ENCODE data around the gene AARS1. TPM values are rescaled to one million over a fixed set of nuclear protein-coding genes. Genes with fewer than 3 reads are reported as not detected.
"Not testable (repeated sequence)": the region's sequence is repeated elsewhere in the genome, so short reads cannot be mapped to it uniquely, and the experiment has no call there.

The AARS1 gene
- total and polyA plus RNA-seq, 2 experiments from 2014 or later, result 105 to 292 TPM

DNA sequence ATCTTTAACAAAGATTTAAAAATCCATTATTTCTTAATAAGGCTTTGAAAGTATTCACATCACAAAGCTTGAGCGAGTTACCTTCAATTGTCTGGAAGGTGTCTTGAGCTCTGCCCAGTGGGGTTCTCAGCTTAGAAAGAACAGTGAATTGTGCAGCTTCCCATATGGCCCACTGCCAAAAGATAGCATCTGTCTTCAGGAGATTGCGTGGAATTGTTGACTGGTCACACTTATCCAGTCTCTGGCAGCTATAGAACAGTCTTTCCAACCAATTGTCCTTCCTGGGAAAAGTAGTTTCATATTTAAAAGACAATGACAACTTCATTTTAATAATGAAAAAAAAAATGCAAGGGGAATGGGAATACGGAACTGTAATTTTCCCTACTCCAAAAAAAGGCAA, 57.5 kb downstream of the AARS1 start:
- H3K9me3 Mint-ChIP-seq; H3F3A ChIP-seq (replicated peaks; ENCODE audit: low read depth); H3K4me1 Mint-ChIP-seq; H3K27ac Mint-ChIP-seq; H2AFZ ChIP-seq; H3K9me2 ChIP-seq (ENCODE audit: insufficient read depth); H3K27me3 ChIP-seq (ENCODE audit: insufficient read depth); H3K4me3 ChIP-seq; H3K4me1 ChIP-seq (ENCODE audit: insufficient read depth); H3K4me2 ChIP-seq; H4K20me1 ChIP-seq (replicated peaks; ENCODE audit: insufficient read depth); H3K27ac ChIP-seq (ENCODE audit: low read depth); ATAC-seq; H3K79me2 ChIP-seq (replicated peaks; ENCODE audit: insufficient read depth); H3K4me3 Mint-ChIP-seq; DNase-seq (ENCODE audit: low spot score); H3K27me3 Mint-ChIP-seq (ENCODE audit: insufficient read depth, low read depth, poor library complexity): not testable (repeated sequence)
- peaks cover 21% of the 10 kb centered on the region for H3K36me3 ChIP-seq (ENCODE audit: insufficient read depth)
- H3K36me3 Mint-ChIP-seq (ENCODE audit: low read depth), result peaks cover 45% of the 10 kb centered on the region; the same call in 2 of the 3 replicates

DNA sequence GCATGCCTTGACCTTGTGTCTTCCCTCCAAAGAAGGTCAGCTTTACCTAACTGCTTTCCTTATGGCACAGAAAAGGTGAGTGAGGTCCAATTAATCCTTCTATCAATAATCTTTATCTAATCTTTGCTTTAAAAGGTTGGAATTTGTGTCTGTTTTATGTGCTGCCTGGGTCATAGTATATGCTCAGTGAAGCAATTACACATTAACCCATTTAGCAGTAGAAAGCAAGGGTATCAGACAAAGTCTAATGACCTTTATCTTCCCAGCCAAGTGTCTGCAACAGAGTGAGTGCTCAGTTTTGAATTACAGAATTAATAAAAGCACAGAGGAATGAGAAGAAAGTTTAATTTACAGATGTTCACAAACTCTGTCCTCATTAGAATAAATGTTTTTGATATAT, 63.3 kb downstream of the AARS1 start:
- H3K27me3 ChIP-seq (ENCODE audit: insufficient read depth); ATAC-seq; H3F3A ChIP-seq (replicated peaks; ENCODE audit: low read depth); H4K20me1 ChIP-seq (replicated peaks; ENCODE audit: insufficient read depth); H3K4me3 Mint-ChIP-seq; H3K27ac Mint-ChIP-seq; DNase-seq (ENCODE audit: low spot score); H3K27me3 Mint-ChIP-seq (ENCODE audit: insufficient read depth, low read depth, poor library complexity); H3K9me2 ChIP-seq (ENCODE audit: insufficient read depth); H3K4me2 ChIP-seq; H3K27ac ChIP-seq (ENCODE audit: low read depth); H3K4me3 ChIP-seq; H3K79me2 ChIP-seq (replicated peaks; ENCODE audit: insufficient read depth); H3K4me1 ChIP-seq (ENCODE audit: insufficient read depth); H3K9me3 Mint-ChIP-seq; H3K4me1 Mint-ChIP-seq; H2AFZ ChIP-seq: not testable (repeated sequence)
- H3K36me3 ChIP-seq (ENCODE audit: insufficient read depth), result peaks cover 22% of the 10 kb centered on the region; the same call in 1 of the 2 replicates
- peaks cover 47% of the 10 kb centered on the region; the same call in 2 of the 3 replicates for H3K36me3 Mint-ChIP-seq (ENCODE audit: low read depth)

DNA sequence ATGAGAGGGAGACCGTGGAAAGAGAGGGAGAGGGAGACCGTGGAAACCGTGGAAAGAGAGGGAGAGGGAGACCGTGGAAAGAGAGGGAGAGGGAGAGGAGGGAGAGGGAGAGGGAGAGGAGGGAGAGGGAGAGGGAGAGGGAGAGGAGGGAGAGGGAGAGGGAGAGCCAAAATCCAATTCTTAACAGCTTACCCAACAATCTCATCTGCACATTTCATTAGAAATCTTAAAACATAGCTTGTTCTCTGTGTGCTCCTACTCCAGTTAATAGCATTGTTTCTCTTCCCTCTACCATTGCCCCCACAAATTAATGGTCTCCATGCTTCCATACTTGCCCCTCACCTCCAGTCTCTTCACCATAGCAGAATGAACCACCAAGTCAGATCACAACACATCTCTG, 63.9 kb downstream of the AARS1 start:
- H4K20me1 ChIP-seq (replicated peaks; ENCODE audit: insufficient read depth); H3K4me3 ChIP-seq; H3K79me2 ChIP-seq (replicated peaks; ENCODE audit: insufficient read depth); H3K4me3 Mint-ChIP-seq; H3K27ac ChIP-seq (ENCODE audit: low read depth); H3K9me2 ChIP-seq (ENCODE audit: insufficient read depth); H2AFZ ChIP-seq; H3K4me1 ChIP-seq (ENCODE audit: insufficient read depth); H3K9me3 Mint-ChIP-seq; H3F3A ChIP-seq (replicated peaks; ENCODE audit: low read depth); DNase-seq (ENCODE audit: low spot score); H3K27me3 Mint-ChIP-seq (ENCODE audit: insufficient read depth, low read depth, poor library complexity); ATAC-seq; H3K4me1 Mint-ChIP-seq; H3K4me2 ChIP-seq; H3K27me3 ChIP-seq (ENCODE audit: insufficient read depth); H3K27ac Mint-ChIP-seq: not testable (repeated sequence)
- H3K36me3 ChIP-seq (ENCODE audit: insufficient read depth), result peaks cover 22% of the 10 kb centered on the region; the same call in 1 of the 2 replicates
- H3K36me3 Mint-ChIP-seq (ENCODE audit: low read depth), result peaks cover 44% of the 10 kb centered on the region; the same call in 2 of the 3 replicates

DNA sequence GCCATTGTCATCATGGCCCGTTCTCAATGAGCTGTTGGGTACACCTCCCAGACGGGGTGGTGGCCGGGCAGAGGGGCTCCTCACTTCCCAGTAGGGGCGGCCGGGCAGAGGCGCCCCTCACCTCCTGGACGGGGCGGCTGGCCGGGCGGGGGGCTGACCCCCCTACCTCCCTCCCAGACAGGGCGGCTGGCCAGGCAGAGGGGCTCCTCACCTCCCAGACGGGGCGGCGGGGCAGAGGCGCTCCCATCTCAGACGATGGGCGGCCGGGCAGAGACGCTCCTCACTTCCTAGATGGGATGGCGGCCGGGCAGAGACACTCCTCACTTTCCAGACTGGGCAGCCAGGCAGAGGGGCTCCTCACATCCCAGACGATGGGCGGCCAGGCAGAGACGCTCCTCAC, 64.7 kb downstream of the AARS1 start:
- H3K4me3 Mint-ChIP-seq; DNase-seq (ENCODE audit: low spot score); H3K27me3 Mint-ChIP-seq (ENCODE audit: insufficient read depth, low read depth, poor library complexity); H3K27ac Mint-ChIP-seq; H3K4me3 ChIP-seq; ATAC-seq; H4K20me1 ChIP-seq (replicated peaks; ENCODE audit: insufficient read depth); H3K27ac ChIP-seq (ENCODE audit: low read depth); H3K79me2 ChIP-seq (replicated peaks; ENCODE audit: insufficient read depth); H3K9me2 ChIP-seq (ENCODE audit: insufficient read depth); H3K4me1 ChIP-seq (ENCODE audit: insufficient read depth); H2AFZ ChIP-seq; H3K4me2 ChIP-seq; H3K4me1 Mint-ChIP-seq; H3K27me3 ChIP-seq (ENCODE audit: insufficient read depth); H3F3A ChIP-seq (replicated peaks; ENCODE audit: low read depth); H3K9me3 Mint-ChIP-seq: not testable (repeated sequence)
- H3K36me3 ChIP-seq (ENCODE audit: insufficient read depth), result peaks cover 22% of the 10 kb centered on the region; the same call in 1 of the 2 replicates
- peaks cover 48% of the 10 kb centered on the region; the same call in 2 of the 3 replicates for H3K36me3 Mint-ChIP-seq (ENCODE audit: low read depth)

DNA sequence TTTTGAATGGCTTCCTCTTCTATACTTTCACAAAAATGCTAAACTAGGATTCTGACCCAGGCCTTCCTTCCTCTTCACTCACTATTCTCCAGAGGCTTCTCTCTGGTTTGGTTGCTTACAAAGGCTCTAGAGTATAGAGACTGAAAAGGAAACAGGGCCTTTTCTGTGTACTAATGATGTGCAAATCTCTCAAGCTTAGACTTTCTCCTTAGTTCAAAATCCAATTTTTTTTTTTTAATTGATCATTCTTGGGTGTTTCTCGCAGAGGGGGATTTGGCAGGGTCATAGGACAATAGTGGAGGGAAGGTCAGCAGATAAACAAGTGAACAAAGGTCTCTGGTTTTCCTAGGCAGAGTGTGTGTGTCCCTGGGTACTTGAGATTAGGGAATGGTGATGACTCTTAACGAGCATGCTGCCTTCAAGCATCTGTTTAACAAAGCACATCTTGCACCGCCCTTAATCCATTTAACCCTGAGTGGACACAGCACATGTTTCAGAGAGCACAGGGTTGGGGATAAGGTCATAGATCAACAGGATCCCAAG, 65.3 kb downstream of the AARS1 start:
- H3K27me3 Mint-ChIP-seq (ENCODE audit: insufficient read depth, low read depth, poor library complexity); H3K4me1 ChIP-seq (ENCODE audit: insufficient read depth); DNase-seq (ENCODE audit: low spot score); H4K20me1 ChIP-seq (replicated peaks; ENCODE audit: insufficient read depth); H3K9me2 ChIP-seq (ENCODE audit: insufficient read depth); H3K4me3 ChIP-seq; H2AFZ ChIP-seq; H3K27me3 ChIP-seq (ENCODE audit: insufficient read depth); H3K27ac ChIP-seq (ENCODE audit: low read depth); H3F3A ChIP-seq (replicated peaks; ENCODE audit: low read depth); H3K4me2 ChIP-seq; ATAC-seq; H3K4me1 Mint-ChIP-seq; H3K9me3 Mint-ChIP-seq; H3K27ac Mint-ChIP-seq; H3K79me2 ChIP-seq (replicated peaks; ENCODE audit: insufficient read depth); H3K4me3 Mint-ChIP-seq: not testable (repeated sequence)
- H3K36me3 ChIP-seq (ENCODE audit: insufficient read depth), result peaks cover 17% of the 10 kb centered on the region; the same call in 1 of the 2 replicates
- H3K36me3 Mint-ChIP-seq (ENCODE audit: low read depth), result peaks cover 52% of the 10 kb centered on the region; the same call in 2 of the 3 replicates

DNA sequence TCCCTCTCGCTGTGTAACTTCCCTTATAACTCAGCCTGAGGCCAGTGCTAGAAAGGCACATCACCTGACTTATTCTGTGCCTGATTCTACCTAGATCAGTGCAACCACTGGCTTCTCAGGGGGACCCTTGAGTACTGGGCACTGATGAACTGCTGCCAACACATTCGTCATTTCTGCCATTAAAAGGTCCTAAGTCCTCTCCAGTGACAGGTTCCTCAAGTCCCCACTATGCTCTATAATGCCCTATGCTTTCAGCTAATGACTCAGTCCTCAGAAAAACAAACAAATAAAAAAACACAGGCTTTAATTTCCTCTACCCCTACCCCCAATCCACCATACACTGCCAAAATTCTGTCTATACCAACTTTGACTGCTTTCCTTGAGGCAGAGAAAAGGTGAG, 66.1 kb downstream of the AARS1 start:
- peaks cover 51% of the 10 kb centered on the region; the same call in 2 of the 3 replicates for H3K36me3 Mint-ChIP-seq (ENCODE audit: low read depth)
- not testable (repeated sequence) for H3K27me3 Mint-ChIP-seq (ENCODE audit: insufficient read depth, low read depth, poor library complexity); H3K27me3 ChIP-seq (ENCODE audit: insufficient read depth); H3K9me3 Mint-ChIP-seq; H3K79me2 ChIP-seq (replicated peaks; ENCODE audit: insufficient read depth); H3K27ac ChIP-seq (ENCODE audit: low read depth); H3K4me3 ChIP-seq; H3K4me1 Mint-ChIP-seq; DNase-seq (ENCODE audit: low spot score); H2AFZ ChIP-seq; H3F3A ChIP-seq (replicated peaks; ENCODE audit: low read depth); H3K27ac Mint-ChIP-seq; H4K20me1 ChIP-seq (replicated peaks; ENCODE audit: insufficient read depth); H3K4me1 ChIP-seq (ENCODE audit: insufficient read depth); H3K4me2 ChIP-seq; H3K9me2 ChIP-seq (ENCODE audit: insufficient read depth); H3K4me3 Mint-ChIP-seq; ATAC-seq
- H3K36me3 ChIP-seq (ENCODE audit: insufficient read depth), result peaks cover 17% of the 10 kb centered on the region; the same call in 1 of the 2 replicates

All from GM23338 (cell line).